GM13976 (cell line): ENCODE data around the gene TPMT.

Experiments used
- DNase-seq: peaks from one replicate; pipeline ENCODE4 v3.0.0; 2012; ENCODE audit warnings: low spot score
- in situ Hi-C: fragments of 300-500 bp; cut with MboI; formaldehyde crosslinking; loops from one replicate; pipeline ENCODE4 v1.12.0; 2022; ENCODE audit warnings: low sequenced_read_pairs, mixed read lengths, inconsistent platforms; ENCODE audit not compliant: unreplicated experiment
- TF ChIP-seq, protein P1 (sequence below): IDR thresholded peaks from 2 replicates; pipeline ENCODE4 v1.5.1; 2012; ENCODE audit warnings: borderline replicate concordance, mild to moderate bottlenecking; ENCODE audit not compliant: insufficient read depth; ENCODE audit errors: extremely low read depth, missing control alignments, control extremely low read depth

TPMT gene

DNA sequence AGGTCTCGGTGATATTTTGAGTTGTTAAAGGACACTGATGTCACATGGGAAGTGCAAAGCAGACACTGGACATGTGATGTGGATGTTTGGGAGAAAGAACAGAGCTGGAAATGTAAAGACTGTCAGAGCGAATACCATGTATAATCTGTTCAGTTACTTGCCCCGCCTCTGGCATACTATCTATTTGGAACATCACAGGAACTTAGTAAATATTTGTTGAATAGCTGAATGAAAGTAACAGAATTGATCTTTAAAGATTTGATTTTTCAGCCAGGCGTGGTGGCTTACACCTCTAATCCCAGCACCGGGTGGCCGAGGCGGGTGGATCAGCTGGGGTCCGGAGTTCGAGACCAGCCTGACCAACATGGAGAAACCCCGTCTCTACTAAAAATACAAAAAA is 18.6 kb downstream of the TPMT start:
- TF ChIP-seq, protein P1, sequence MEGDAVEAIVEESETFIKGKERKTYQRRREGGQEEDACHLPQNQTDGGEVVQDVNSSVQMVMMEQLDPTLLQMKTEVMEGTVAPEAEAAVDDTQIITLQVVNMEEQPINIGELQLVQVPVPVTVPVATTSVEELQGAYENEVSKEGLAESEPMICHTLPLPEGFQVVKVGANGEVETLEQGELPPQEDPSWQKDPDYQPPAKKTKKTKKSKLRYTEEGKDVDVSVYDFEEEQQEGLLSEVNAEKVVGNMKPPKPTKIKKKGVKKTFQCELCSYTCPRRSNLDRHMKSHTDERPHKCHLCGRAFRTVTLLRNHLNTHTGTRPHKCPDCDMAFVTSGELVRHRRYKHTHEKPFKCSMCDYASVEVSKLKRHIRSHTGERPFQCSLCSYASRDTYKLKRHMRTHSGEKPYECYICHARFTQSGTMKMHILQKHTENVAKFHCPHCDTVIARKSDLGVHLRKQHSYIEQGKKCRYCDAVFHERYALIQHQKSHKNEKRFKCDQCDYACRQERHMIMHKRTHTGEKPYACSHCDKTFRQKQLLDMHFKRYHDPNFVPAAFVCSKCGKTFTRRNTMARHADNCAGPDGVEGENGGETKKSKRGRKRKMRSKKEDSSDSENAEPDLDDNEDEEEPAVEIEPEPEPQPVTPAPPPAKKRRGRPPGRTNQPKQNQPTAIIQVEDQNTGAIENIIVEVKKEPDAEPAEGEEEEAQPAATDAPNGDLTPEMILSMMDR = no peak
- in situ Hi-C loops = no loop called here

DNA sequence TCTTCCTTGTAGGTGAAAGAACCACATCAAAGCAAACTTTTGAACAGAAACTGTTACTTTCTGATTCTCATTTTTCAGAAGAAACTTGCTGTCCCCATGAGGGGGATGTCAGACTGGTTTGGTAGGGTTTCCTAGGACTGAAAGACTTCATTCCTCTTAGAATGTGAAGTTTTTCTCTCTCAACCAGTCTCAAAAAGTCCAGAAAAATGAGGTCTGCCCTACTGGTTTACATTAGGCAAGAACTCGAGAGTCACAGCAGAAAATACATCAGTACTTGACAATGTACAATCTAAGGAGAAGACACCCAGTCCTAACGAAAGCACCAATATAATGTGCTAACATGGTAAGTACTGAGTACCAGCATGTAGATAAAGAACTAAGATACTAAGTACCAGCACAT is 19.7 kb downstream of the TPMT start:
- TF ChIP-seq, protein P1 = no peak
- no peak for DNase-seq
- in situ Hi-C loops = no loop called here

More for the DNA sequence above, 18.6 kb downstream of the TPMT start:
- no peak for DNase-seq

- in situ Hi-C loops = no loop called here
- TF ChIP-seq, protein P1 = no peak
- no peak for DNase-seq
Observed at GRCh38 chr6:18132346-18132745, 22.5 kb downstream of the TPMT start.

DNA sequence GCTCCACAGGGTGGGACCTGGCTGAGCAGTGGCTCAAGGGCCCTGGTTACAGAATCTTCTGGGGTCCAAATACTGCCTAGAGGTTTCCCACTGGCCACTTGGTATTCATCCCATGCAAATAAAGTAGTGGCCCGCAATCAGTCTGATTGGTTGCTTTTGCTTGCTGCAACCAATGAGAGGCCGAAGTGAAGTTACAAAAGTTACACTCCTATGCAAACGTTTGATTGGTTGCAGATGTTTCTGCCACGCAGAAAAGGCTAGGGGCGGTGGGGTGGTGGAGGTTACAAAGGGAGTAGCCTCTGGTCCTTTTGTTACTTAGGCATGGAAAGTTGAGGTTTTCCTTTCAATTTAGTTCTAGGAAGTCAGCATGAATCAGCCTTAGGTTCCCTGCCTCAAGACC is 28.8 kb downstream of the TPMT start:
- TF ChIP-seq, protein P1 = no peak
- no peak for DNase-seq
- in situ Hi-C loops = no loop called here

DNA sequence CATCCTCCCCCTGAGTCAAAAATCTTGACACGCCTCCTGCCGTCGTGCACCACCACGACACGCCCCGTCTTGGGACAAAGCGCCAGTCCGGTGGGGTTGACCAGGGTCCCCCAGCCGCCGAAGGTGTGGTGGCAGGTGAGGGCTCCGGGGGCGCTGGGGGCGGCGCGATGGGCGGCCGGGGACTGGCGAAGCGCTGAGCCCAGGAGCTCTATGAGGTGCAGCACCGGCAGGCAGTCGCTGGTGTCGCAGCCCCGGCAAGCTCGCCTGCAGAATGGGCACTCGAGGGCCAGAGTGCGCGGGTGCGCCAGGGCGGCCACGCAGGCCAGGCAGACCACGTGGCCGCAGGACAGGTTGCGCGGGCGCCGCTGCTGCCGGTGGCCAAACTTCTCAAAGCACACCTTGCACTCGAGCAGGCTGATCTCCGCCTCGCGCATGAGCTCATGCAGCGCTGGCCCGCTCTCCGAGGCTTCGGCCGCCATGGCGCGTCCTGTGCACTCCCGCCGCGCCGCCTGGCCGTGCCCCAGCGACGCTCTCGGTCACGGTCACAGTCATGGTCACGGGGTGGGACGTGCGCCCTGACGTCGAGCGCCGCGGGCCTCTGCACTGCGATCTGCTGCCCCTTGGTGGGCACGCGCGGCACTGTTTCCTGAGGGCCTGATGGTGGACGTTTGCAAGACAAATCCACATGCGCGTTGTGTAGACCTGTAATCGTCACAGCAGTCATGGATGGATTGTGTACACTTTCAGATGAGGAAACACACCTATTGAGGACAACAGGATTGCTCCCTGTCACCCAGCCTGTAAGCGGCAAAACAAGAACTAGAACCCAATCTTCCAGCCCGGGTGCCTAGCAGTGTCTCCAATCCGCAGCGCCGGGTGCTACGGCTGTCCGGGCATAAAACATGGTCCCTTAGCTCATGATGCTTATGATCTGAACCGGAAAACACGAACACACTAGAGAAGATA is 32.5 kb downstream of the TPMT start, which contains the start of gene NHLRC1:
Gene NHLRC1, minus strand, starts transcription at position 550 of the 966 bp plus-strand sequence. Its CDS starts 71 bp downstream, at position 479.
- in situ Hi-C loops = no loop called here
- TF ChIP-seq, protein P1 = peak; percentile 65
- peak; percentile 87 for DNase-seq

GRCh38 chr6:18121580-18122127 is 33.2 kb downstream of the TPMT start:
- peak; percentile 30 for DNase-seq
- in situ Hi-C loops = no loop called here
- TF ChIP-seq, protein P1 = no peak
